Hindlimb muscle (tissue), 1 donor: Measurements from ENCODE around the gene PCDH9. TPM values are rescaled to one million over a fixed set of nuclear protein-coding genes. Genes with fewer than 3 reads are reported as not detected.

Experiments
- DNase-seq: peaks from one replicate; pipeline ENCODE4 v3.0.0-alpha.2; 2013
- polyA plus RNA-seq: library from polyadenylated mRNA; unstranded; fragments of 120-200 nt; gene quantifications from one replicate; pipeline ENCODE4 v1.2.1, GENCODE V29; 2013; ENCODE audit not compliant: insufficient read length

Gene PCDH9
- polyA plus RNA-seq, 1 donor = 2.0 TPM

- DNase-seq = no peak
Measured at GRCh38 chr13:66506979-66507378, 723.2 kb downstream of the PCDH9 start.

DNA sequence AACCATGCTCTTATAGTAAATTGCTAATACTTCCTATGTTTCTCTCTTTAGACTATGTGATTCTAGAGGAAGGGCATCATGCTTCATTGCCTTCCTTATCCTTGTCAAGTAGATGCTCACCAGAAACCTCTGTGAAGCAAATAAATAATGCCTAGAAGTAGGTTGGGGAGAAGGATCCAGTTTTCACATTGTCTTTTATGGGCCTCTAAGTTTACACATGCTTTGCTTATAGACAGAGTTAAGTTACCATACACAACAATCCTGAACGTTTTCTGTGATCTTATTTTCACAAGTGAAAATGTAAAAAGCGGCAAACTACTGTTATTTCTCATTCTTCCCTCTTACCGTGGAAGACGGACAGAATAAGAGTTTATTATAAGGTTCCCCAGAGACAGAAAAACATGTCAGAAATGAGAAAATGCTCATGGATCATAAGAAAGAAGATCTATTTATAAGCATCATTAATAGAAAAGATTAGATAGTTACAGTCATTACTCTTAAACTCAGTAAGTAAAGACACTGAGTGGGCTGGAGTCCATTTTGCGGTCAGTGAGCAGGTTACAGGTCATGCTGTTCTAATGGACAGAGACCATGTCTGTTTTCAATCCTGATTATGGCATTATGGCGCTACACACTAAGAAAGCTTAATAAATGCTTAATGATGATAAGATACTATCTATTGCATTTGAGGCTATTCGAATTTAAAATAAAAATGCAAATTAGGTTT lies 723.9 kb downstream of the PCDH9 start:
- no peak for DNase-seq

DNA sequence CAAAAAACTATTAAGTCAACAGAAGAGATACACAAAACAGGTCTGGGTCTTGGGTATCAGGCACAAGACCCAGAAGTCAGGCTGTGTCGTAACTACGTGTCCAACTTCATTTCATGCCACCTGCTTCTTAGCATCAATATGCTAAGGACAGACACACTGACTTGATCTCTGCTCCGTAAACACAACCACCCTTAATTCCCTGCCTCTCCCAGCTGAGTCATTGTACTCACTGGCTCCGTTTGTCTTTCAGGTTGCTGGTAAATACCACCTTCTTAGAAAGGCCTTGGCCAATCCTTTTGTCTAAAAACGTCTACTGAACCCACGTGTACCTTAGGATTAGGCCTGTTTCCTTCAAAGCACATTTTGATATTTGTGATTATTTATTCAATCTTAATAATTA lies 726.2 kb downstream of the PCDH9 start:
- DNase-seq = no peak

DNA sequence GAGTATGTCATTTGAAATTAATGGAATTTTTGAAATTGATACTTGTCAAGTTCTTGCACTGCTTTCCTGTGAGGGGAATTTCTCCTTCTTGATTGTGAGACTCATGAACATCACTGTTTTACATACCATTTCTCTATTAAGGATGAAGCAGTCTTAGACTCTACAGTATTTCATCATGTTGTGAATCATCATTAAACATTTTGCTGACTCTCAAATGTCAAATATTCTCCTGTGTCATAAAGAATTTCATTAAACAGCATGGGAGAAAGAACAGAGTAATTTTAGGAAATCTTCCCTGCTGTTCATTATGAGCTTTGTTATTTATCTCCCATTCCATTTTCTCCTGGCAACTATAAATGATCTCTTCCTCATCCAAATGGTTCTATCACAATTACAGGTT lies 729.0 kb downstream of the PCDH9 start:
- no peak for DNase-seq

GRCh38 chr13:66492479-66492878 lies 737.7 kb downstream of the PCDH9 start:
- DNase-seq = no peak

DNA sequence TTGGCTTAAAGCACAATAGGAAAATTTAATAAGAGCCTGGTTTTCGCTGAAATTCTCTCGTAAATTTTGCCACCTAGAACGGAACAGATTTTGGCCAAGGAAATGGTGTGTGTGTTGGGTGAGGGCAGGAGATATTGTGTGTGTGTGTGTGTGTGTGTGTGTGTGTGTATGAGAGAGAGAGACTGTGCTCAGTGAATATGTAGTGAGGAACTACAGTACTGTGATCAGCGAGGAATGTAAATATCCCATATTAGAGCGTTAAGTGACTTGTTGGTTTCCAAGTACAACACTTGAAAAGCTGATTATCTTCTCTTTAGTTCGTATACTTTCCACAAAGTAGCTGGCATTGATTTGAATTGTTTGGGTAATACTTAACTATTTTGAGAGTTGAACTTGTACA lies 738.9 kb downstream of the PCDH9 start:
- DNase-seq = no peak

- DNase-seq = no peak
Measured at GRCh38 chr13:66489586-66489985, 740.5 kb downstream of the PCDH9 start.

- no peak for DNase-seq
Measured at GRCh38 chr13:66489172-66489571, 741.0 kb downstream of the PCDH9 start.

- no peak for DNase-seq
Measured at GRCh38 chr13:66483712-66484111, 746.4 kb downstream of the PCDH9 start.

DNA sequence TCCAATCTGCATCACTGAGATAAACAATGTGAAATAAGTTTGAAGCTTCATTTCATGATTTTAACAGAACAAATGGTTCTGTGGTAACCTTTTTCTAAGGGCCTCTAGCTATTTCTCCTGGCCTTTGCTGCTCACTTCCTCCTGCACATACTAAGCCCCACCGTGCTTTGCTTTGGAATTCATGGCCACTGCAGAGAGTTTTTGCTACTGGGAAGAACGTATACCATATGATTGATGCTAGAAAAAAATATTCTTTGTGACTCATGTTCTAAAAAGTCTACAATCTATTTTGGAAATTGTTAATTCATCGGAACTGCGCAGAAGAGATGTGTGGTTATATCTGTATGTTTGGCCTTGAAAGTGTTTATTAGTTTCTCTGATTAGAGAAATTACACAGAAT lies 747.3 kb downstream of the PCDH9 start:
- DNase-seq = no peak

- DNase-seq = no peak
Measured at GRCh38 chr13:66477816-66478215, 752.3 kb downstream of the PCDH9 start.

GRCh38 chr13:66475061-66475460 lies 755.1 kb downstream of the PCDH9 start:
- no peak for DNase-seq

GRCh38 chr13:66469745-66470144 lies 760.4 kb downstream of the PCDH9 start:
- DNase-seq = no peak

- DNase-seq = no peak
Measured at GRCh38 chr13:66468656-66469055, 761.5 kb downstream of the PCDH9 start.

DNA sequence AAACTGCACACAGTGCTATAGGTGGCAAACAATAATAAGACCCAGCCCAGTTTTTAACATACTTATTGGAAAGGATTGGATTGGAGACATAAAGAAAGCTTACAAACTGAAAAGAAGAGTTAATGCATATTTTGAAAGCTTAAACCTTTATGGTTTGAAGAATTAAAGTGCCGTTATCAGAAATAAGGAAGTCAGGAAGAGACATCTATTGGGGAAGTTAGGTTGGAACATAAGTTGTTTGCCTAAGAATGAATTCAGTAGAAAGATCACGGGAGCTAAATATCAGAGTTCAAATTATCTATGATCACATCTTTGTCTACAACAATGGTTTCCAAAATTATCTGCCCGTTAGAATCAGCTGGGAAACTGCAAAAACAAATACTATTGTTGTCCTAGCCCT lies 767.9 kb downstream of the PCDH9 start:
- DNase-seq = no peak

DNA sequence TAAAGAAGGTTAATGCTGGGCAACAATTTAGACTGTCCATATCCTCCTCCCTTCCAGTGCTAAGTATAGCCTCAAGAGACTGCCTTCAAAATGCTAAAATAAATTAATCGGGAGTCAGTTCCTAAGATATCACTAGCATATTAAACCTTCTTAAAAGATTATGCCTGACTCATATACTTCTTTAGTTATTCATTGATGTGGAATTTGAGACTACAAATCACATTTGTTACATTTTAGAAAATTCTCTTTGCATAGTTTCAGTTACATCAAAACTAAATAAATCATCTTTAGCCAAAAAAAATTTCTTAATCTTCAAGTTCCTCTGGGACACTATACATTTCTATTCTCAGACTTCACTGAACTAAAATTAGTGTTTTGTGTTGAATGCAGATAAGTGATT lies 769.1 kb downstream of the PCDH9 start:
- DNase-seq = no peak

DNA sequence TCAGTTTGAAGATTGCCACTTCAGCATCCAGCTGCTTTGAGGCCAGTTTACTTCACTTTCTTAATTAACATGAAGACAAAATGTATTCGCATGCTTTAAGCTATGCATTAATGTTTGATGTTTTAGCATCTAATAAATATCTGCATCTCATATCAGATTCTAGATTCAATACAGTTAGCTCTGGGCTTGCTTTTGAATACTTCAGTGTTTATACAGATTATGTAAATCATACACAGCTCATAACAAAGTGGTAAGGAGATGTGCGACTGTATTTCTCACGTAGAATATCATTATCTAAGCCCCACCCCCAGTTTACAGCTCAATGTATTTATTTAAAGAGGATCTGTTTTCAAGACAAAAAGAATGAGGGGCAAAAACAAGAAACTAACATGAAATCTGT lies 770.5 kb downstream of the PCDH9 start:
- no peak for DNase-seq

DNA sequence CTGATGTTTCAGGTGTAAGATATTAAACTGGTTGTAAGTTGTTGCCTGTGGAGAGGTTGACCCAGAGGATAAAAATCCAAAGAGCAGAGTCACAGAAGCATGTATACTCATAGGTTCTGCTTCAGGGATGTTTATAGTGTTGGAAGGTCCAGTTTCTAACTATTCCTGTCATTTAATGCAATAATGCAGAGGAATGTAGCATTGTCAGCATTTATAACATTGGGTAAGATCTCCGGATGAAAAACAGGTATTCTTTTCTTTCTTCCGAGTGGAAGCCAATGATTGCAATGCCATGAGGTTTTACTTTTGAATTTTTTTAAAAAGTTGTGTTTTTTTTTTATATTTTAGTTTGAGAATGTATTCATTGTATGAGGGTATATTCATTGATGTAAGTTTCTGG lies 771.0 kb downstream of the PCDH9 start:
- DNase-seq = no peak

GRCh38 chr13:66446413-66446812 lies 783.7 kb downstream of the PCDH9 start:
- no peak for DNase-seq

- DNase-seq = no peak
Measured at GRCh38 chr13:66443926-66444325, 786.2 kb downstream of the PCDH9 start.

- DNase-seq = no peak
Measured at GRCh38 chr13:66440938-66441337, 789.2 kb downstream of the PCDH9 start.

DNA sequence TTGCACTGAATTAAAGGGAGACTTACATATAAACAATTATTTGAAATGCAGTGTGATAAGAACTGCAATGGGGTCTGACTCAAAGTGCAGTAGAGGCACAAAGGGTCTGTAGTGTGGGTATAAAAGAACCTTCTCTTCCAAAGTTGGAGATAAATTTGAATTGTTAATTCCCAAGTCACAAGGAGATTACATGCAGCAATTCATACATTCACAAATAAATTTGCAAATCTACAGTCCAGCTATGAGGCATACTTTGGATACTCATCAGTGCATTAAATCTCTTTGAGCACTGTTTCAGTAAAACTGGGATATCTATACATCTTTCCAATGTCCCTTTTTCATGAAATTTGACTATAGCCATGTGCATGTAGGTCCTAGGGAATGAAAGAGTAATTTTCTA lies 799.4 kb downstream of the PCDH9 start:
- no peak for DNase-seq

- DNase-seq = peak; percentile 30
Measured at GRCh38 chr13:66430269-66430668, 799.9 kb downstream of the PCDH9 start.

DNA sequence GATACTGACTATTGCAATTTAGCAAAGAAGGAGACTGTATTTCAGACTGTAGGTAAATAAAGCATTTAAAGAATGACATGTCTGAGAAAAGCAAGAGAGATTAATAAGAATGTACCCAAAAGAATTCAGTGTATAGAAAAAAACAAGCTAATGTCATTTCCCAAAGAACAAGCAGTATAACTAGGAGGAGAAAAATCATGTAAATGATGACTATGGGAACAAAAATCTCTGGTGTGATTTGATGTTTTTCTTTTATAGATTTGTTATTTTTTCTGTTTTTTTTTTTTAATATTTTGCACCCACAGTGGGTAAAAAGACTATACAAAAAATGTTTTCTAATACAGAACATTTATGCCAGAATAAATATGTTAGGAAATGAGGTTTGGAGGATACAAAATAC lies 801.0 kb downstream of the PCDH9 start:
- no peak for DNase-seq

DNA sequence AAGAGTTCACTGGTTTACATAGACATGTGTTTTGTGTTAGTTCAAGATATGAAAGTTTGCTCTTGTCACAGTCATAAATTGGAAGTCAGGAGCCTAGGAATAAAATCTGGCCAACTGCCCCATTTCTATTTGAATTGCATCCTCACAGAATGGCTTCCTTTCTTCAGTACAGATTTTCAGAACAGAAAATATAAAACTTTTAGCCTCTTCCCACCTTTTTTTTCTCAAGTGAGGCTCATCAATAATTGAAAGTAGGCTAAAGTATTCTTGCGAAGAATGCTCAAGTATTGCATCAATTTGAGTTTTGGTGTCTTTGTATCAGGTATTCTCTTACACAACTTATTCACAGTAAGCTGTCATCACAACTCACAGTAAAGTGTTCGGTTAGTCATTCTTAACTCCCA lies 802.7 kb downstream of the PCDH9 start:
- DNase-seq = peak; percentile 30
